ENCODE data around the gene SLC6A1.

DNA sequence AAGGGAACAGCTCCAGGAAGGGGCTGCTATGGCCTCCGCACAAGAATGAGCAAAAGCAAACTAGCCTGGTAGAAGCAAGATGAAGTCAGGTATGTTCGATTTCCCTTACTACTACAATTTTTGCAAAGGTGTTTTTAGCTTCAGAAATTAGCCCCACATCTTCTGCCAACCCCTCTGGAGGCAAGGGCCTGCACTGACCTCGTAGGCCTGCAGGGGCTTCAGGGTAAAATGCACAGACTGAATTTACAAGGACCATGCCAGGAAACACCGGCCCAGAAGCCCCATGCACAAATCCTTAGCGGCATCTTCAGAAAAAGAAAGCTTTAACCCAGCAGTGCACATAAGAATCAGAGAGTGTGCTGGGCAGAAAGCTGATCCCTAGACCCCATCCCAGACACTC is 53.0 kb downstream of the SLC6A1 start:
- TF ChIP-seq, protein P1, sequence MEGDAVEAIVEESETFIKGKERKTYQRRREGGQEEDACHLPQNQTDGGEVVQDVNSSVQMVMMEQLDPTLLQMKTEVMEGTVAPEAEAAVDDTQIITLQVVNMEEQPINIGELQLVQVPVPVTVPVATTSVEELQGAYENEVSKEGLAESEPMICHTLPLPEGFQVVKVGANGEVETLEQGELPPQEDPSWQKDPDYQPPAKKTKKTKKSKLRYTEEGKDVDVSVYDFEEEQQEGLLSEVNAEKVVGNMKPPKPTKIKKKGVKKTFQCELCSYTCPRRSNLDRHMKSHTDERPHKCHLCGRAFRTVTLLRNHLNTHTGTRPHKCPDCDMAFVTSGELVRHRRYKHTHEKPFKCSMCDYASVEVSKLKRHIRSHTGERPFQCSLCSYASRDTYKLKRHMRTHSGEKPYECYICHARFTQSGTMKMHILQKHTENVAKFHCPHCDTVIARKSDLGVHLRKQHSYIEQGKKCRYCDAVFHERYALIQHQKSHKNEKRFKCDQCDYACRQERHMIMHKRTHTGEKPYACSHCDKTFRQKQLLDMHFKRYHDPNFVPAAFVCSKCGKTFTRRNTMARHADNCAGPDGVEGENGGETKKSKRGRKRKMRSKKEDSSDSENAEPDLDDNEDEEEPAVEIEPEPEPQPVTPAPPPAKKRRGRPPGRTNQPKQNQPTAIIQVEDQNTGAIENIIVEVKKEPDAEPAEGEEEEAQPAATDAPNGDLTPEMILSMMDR (IDR thresholded peaks at IDR 0.05; ENCODE audit: insufficient read depth, low read length): no peak
- no peak for TF ChIP-seq POLR2AphosphoS5 (IDR thresholded peaks at IDR 0.05; ENCODE audit: low read depth)
- TF ChIP-seq, protein P2, sequence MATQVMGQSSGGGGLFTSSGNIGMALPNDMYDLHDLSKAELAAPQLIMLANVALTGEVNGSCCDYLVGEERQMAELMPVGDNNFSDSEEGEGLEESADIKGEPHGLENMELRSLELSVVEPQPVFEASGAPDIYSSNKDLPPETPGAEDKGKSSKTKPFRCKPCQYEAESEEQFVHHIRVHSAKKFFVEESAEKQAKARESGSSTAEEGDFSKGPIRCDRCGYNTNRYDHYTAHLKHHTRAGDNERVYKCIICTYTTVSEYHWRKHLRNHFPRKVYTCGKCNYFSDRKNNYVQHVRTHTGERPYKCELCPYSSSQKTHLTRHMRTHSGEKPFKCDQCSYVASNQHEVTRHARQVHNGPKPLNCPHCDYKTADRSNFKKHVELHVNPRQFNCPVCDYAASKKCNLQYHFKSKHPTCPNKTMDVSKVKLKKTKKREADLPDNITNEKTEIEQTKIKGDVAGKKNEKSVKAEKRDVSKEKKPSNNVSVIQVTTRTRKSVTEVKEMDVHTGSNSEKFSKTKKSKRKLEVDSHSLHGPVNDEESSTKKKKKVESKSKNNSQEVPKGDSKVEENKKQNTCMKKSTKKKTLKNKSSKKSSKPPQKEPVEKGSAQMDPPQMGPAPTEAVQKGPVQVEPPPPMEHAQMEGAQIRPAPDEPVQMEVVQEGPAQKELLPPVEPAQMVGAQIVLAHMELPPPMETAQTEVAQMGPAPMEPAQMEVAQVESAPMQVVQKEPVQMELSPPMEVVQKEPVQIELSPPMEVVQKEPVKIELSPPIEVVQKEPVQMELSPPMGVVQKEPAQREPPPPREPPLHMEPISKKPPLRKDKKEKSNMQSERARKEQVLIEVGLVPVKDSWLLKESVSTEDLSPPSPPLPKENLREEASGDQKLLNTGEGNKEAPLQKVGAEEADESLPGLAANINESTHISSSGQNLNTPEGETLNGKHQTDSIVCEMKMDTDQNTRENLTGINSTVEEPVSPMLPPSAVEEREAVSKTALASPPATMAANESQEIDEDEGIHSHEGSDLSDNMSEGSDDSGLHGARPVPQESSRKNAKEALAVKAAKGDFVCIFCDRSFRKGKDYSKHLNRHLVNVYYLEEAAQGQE (IDR thresholded peaks at IDR 0.05; ENCODE audit: insufficient replicate concordance, low read depth): no peak
- TF ChIP-seq GABPA (IDR thresholded peaks at IDR 0.05; ENCODE audit: low read depth): no peak
- no peak for TF ChIP-seq SPI1 (IDR thresholded peaks at IDR 0.05; ENCODE audit: borderline replicate concordance, low read depth)

Measured in HL-60 (cell line).